Astrocyte (in vitro differentiated cells and primary cell): ENCODE measurements around the gene USP17L26.
"Not testable (repeated sequence)": the region's sequence is repeated elsewhere in the genome, so short reads cannot be mapped to it uniquely, and the experiment has no call there.

ENCODE experiments used
- CTCF ChIP-seq: IDR thresholded peaks from 2 replicates; pipeline ENCODE4 v1.5.1; 2011; ENCODE audit warnings: low read depth, mild to moderate bottlenecking, inconsistent platforms, low read length, moderate library complexity; ENCODE audit not compliant: insufficient read depth
- EZH2 ChIP-seq: IDR thresholded peaks from 2 replicates; pipeline ENCODE4 v1.6.1; 2012; ENCODE audit warnings: mild to moderate bottlenecking, low read length, inconsistent platforms; ENCODE audit not compliant: insufficient read depth

GRCh38 chr4:9324191-9324590 is 10.3 kb upstream of the USP17L26 start:
- TF ChIP-seq CTCF, EZH2: not testable (repeated sequence)
